ENCODE data around the gene CDH4. TPM values are rescaled to one million over a fixed set of nuclear protein-coding genes. Genes with fewer than 3 reads are reported as not detected.

CDH4 gene
- total RNA-seq, 1 donor from 2014 or later: 0.99 TPM

DNA sequence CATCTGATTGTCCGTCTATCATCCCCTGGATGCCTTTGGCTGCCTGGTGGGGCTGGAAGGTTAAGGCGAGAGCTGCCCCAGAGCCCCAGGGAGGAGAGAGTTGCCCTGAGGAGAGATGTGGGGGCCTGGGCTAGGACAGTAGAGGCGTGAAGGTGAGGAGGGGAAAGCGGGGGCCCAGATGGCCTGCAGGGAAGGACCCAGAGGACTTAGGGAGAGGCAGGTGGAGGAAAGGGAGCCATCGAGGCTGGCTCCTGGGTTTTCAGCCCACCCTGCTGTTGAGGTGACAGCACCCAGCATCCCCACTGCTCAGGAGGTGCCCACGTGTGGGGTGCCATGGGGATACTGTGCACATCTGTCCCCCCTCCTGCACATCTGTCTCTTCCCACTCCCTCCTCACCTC is 539.9 kb downstream of the CDH4 start:
- Mint-ChIP-seq H3K4me3 (ENCODE audit: unreplicated experiment) (no peak overlapping the region), H3K27ac (ENCODE audit: unreplicated experiment) (no peak overlapping the region), H3K27me3 (ENCODE audit: low read depth) (peaks cover 14% of the 10 kb centered on the region), H3K4me1 (ENCODE audit: low read depth) (no peaks in the 10 kb centered on the region), H3K36me3 (ENCODE audit: low read depth) (no peaks in the 10 kb centered on the region), H3K9me3 (ENCODE audit: low read depth) (peaks cover 3% of the 10 kb centered on the region)
- TF ChIP-seq, protein P1, sequence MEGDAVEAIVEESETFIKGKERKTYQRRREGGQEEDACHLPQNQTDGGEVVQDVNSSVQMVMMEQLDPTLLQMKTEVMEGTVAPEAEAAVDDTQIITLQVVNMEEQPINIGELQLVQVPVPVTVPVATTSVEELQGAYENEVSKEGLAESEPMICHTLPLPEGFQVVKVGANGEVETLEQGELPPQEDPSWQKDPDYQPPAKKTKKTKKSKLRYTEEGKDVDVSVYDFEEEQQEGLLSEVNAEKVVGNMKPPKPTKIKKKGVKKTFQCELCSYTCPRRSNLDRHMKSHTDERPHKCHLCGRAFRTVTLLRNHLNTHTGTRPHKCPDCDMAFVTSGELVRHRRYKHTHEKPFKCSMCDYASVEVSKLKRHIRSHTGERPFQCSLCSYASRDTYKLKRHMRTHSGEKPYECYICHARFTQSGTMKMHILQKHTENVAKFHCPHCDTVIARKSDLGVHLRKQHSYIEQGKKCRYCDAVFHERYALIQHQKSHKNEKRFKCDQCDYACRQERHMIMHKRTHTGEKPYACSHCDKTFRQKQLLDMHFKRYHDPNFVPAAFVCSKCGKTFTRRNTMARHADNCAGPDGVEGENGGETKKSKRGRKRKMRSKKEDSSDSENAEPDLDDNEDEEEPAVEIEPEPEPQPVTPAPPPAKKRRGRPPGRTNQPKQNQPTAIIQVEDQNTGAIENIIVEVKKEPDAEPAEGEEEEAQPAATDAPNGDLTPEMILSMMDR (IDR thresholded peaks at IDR 0.05): no peak
- no peak for DNase-seq (ENCODE audit: low spot score)

DNA sequence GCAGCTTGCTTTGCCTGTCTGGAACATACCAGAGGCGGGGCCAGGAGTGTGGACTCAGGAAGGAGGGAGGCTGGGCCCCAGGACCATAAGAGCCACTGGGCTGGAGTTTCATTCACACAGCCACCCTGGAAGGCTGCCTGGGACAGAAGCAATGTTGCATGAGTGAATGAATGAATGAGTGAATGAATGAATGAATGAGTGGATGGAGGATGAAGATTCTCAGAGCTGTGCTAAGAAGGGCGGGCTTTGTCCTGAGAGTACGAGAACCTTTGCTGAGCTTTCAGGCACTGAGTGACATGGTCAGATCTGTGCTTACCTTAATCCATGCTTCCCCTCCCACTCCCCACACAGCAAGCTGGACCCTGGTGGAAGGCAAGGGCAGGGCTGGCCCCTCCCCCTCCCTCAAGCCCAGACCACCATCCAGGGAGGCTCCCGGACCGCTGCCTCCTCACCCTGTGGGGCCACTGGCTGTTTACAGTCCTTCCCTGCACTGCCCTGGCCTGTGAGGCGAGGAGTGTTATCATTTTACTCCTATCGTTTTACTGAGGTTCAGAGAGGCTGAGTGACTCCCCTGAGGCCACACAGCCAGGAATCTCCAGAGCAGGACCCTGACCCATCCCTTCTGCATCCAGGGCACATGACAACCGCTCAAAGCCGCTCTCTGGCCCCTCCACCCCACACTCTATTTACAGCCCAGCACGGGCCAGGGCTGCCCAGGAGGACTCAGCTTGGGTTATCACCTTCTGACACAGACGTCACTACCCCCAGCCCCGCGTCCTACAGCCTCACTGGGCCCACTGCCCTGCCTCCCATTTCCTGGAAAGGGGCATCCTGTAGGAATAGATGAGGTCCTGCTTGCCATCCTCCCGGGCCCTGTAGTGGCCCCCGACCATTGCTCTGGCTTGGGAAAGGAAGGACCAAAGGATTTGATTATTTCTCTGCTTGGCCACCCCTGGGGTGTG is 543.9 kb downstream of the CDH4 start:
- Mint-ChIP-seq H3K27me3 (ENCODE audit: low read depth) (no peaks in the 10 kb centered on the region), H3K4me3 (ENCODE audit: unreplicated experiment) (no peak overlapping the region), H3K9me3 (ENCODE audit: low read depth) (no peaks in the 10 kb centered on the region), H3K4me1 (ENCODE audit: low read depth) (no peaks in the 10 kb centered on the region), H3K27ac (ENCODE audit: unreplicated experiment) (no peak overlapping the region), H3K36me3 (ENCODE audit: low read depth) (no peaks in the 10 kb centered on the region)
- TF ChIP-seq, protein P1 (IDR thresholded peaks at IDR 0.05): no peak
- DNase-seq (ENCODE audit: low spot score): no peak

DNA sequence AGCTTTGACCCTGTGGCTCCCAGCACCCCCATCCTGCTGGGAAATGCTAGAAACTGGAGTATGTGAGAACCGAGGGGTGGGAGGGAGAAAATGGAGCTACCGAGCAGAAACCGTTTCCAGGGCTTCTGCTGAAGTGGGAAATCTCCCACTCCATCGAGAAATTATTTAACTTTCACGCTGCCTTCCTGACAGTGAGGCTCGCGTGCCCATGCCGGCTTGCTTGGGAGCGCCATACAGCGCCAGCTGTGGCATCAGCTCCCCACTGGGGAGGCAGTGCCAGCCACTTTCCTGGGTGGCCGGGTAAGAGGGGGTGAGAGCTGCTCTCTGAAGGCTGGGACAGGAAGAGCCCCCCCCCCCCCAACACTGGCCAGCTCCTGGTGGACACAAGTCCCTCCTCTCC is 544.7 kb downstream of the CDH4 start:
- H3K36me3 Mint-ChIP-seq (ENCODE audit: low read depth): no peaks in the 10 kb centered on the region
- no peak overlapping the region for H3K4me3 Mint-ChIP-seq (ENCODE audit: unreplicated experiment)
- no peaks in the 10 kb centered on the region for H3K4me1 Mint-ChIP-seq (ENCODE audit: low read depth)
- DNase-seq (ENCODE audit: low spot score): no peak
- TF ChIP-seq, protein P1 (IDR thresholded peaks at IDR 0.05): no peak
- no peak overlapping the region for H3K27ac Mint-ChIP-seq (ENCODE audit: unreplicated experiment)
- no peaks in the 10 kb centered on the region for H3K9me3 Mint-ChIP-seq (ENCODE audit: low read depth)
- H3K27me3 Mint-ChIP-seq (ENCODE audit: low read depth): no peaks in the 10 kb centered on the region

DNA sequence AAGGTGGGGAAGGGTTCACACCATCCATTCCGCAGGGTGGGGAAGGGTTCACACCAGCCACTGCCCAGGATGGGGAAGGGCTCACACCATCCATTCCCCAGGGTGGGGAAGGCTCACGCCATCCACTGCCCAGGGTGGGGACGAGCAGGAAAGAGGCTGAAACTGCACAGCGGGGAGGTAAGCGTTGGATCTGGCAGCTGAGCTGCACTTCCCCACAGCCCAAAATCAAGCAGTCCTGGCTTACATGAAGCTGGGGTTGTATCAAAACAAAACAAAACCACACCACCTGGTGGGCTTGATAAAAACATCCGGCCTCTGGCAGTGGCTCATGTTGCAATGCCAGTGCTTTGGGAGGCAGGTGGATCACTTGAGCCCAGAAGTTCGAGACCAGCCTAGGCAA is 545.1 kb downstream of the CDH4 start:
- DNase-seq (ENCODE audit: low spot score): no peak
- Mint-ChIP-seq H3K4me1 (ENCODE audit: low read depth) (no peaks in the 10 kb centered on the region), H3K27ac (ENCODE audit: unreplicated experiment) (no peak overlapping the region), H3K4me3 (ENCODE audit: unreplicated experiment) (no peak overlapping the region), H3K36me3 (ENCODE audit: low read depth) (no peaks in the 10 kb centered on the region), H3K27me3 (ENCODE audit: low read depth) (no peaks in the 10 kb centered on the region), H3K9me3 (ENCODE audit: low read depth) (no peaks in the 10 kb centered on the region)
- TF ChIP-seq, protein P1 (IDR thresholded peaks at IDR 0.05): no peak

DNA sequence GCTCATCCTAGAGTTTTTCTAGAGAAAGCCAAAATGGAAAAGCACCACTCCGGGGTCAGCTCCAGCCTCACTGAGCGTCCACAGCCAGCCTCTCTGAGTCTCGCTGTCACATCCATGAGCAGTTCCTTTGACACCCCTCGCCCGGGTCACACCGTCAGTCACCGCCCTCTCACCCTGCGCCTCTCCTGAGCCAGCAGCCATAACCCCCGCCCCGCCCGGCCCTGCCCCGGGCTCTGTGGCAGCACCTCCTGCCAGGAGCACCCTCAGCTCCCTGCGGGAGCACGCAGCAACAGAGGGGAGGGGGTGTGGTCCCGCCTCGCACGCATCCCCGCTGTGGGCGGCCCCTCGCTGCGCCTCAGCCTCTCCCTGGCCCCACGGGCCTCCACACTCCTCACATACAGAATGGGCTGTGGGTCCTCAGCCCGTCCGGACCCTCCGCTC is 545.9 kb downstream of the CDH4 start:
- Mint-ChIP-seq H3K4me3 (ENCODE audit: unreplicated experiment) (no peak overlapping the region), H3K27ac (ENCODE audit: unreplicated experiment) (no peak overlapping the region), H3K9me3 (ENCODE audit: low read depth) (no peaks in the 10 kb centered on the region), H3K27me3 (ENCODE audit: low read depth) (no peaks in the 10 kb centered on the region), H3K36me3 (ENCODE audit: low read depth) (no peaks in the 10 kb centered on the region), H3K4me1 (ENCODE audit: low read depth) (no peaks in the 10 kb centered on the region)
- no peak for DNase-seq (ENCODE audit: low spot score)
- TF ChIP-seq, protein P1 (IDR thresholded peaks at IDR 0.05): no peak
